EL (cell line): ENCODE measurements around the gene TAF1.
"Not testable (repeated sequence)": the region's sequence is repeated elsewhere in the genome, so short reads cannot be mapped to it uniquely, and the experiment has no call there.

ENCODE experiments used
- DNase-seq: peaks from one replicate; pipeline ENCODE4 v3.0.0-alpha.2; 2016

Gene TAF1

DNA sequence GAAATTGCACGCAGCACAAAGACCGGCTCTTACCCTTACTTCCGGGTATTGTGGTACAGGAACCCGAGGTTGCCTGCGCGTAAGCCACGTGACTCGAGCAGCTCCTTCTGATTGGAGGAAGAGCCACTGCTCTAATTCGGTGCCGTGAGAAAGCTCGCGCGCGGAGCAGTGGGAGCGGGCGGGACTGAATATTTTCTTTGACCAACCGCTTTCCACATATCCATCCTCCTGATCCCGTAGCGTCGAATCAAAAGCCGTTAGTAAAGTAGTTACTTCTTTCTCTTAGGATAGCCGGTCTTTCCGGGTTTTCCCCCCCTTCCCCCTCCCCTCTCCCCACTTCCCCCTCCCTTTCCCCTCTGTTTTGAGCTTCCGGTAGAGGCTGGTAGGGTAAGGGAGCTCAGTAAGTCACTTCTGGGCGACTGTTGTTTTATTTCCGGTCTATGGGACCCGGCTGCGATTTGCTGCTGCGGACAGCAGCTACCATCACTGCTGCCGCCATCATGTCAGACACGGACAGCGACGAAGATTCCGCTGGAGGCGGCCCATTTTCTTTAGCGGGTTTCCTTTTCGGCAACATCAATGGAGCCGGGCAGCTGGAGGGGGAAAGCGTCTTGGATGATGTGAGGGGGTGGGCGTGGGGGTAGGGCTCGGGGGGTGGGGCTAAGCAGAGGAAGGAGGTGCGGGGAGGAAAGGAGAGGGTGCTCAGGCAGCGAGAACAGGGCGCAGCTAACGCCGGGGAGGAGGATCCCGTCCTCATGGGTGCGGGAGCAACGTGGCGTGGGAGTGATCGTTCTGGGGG, at the start of gene TAF1:
Gene TAF1, plus strand, starts transcription at position 483 of the 799 bp plus-strand sequence. Its CDS starts 18 bp downstream, at position 501.
- peak; percentile 96 for DNase-seq

DNA sequence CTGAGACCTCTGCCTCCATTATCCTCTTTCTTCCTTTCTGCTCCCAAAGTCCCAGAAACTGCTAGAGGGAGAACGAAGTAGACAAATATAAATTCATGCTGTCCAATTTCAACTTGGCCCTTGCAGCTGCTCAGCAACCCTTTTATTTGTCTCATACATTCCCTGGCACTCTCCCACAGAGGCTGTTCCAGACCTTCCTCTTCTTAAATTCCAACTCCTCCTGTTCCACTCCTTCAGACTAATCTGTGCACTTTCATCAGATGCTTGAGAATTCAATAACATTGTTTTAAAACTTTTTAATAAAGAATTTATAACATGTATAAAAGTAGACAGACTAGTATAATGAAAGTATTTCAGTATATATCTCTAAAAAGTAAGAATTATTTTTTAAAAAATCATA, 49.2 kb upstream of the TAF1 start:
- not testable (repeated sequence) for DNase-seq

DNA sequence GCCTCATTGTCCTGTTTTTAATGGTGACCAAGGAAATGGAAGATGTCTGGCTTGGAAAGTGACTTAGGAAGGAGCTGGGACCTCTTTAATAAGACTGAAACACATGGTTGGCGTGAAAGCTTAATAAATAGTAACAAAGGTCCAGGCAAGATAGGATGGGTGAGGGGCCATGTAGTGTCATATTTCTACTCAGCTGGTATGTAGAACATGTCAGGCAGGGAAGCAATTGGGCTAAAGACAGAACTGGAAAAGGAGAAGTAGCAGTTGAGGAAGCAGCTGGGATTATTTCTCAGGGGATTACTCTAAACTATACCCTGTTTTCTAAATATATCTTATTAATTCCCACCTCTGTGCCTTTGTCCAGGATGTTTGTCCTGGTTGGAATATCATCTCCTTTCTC, 46.0 kb upstream of the TAF1 start:
- no peak for DNase-seq

- DNase-seq, result no peak
Measured at GRCh38 chrX:71321731-71322130, 44.4 kb upstream of the TAF1 start.

GRCh38 chrX:71324452-71324851, 41.7 kb upstream of the TAF1 start:
- DNase-seq, result not testable (repeated sequence)

DNA sequence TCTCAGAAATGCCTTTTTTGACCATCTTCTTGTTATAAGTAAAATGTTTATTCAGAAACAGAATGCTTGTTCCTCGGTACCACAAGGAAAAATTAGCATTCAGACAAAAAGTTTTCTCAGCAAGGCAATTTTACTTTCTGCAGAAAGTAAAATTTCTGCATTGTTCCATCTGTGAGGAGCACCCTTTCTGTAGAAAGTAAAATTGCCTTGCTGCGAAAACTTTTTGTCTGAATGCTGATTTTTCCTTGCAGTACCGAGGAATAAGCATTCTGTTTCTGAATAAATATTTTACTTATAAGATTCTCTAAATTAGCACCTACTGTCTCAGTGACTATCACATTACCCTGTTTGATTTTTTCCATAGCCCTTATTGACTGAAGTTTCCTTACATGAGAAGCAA, 39.8 kb upstream of the TAF1 start:
- no peak for DNase-seq

DNA sequence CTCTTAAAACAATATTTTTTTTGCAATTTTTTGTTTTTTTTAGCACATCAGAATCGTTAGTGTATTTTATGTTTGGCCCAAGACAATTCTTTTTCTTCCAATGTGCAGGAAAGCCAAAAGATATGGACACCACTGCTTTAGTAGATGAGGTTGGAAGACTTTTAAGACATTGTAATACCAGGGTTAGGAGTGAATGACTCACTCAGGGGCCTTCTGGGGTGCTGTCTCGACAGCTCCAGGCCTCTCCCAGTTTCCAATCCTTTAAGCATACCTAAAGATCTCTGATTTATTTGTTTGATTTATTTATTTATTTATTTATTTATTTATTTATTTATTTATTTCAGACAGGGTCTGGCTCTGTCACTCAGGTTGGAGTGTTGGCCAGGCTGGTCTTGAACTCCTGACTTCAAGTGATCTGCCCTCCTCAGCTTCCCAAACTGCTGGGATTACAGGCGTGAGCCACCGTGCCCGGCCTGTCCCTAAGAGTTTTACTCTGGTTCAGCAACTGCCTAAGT, 16.9 kb upstream of the TAF1 start:
- DNase-seq, result peak; percentile 2

DNA sequence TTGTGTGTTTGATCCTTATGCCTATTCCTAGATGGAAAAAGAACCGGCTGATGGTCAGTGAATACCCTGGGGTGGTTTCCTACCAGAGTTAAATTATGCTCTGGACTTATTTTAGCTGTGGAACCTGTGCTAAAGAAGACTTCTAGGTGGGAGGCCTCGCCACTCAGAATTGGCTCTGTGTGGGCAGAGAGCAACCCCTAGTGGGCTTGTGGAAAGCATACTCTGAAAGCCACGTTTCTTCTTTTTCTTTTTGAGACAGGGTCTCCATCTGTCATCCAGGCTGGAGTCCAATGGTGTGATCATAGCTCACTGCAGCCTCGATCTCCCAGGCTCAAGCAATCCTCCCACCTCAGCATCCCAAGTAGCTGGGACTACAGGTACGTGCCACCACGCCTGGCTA, 16.3 kb upstream of the TAF1 start:
- not testable (repeated sequence) for DNase-seq

- DNase-seq, result not testable (repeated sequence)
Measured at GRCh38 chrX:71352439-71352838, 13.7 kb upstream of the TAF1 start.

- no peak for DNase-seq
Measured at GRCh38 chrX:71364221-71364620, 1.9 kb upstream of the TAF1 start.

- no peak for DNase-seq
Measured at GRCh38 chrX:71365356-71365874, 742 bp upstream of the TAF1 start.

GRCh38 chrX:71366674-71367256, 608 bp downstream of the TAF1 start:
- peak; percentile 12 for DNase-seq

DNA sequence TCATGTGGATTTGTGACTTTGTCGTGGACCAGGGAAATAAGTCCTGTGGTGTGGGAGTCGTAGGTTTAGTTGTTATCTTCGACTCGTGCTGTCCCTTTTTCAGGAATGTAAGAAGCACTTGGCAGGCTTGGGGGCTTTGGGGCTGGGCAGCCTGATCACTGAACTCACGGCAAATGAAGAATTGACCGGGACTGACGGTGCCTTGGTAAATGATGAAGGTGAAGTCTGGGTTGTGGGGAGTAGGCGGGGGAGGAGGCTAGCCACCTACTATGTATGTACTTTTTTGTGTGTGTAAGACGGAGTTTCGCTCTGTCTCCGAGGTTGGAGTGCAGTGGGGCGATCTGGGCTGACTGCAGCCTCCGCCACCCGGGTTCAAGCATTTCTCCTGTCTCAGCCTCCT, 1.2 kb downstream of the TAF1 start:
- peak; percentile 5 for DNase-seq

GRCh38 chrX:71372388-71372787, 6.2 kb downstream of the TAF1 start:
- no peak for DNase-seq

GRCh38 chrX:71378732-71379131, 12.6 kb downstream of the TAF1 start:
- no peak for DNase-seq

- DNase-seq, result not testable (repeated sequence)
Measured at GRCh38 chrX:71391725-71392124, 25.6 kb downstream of the TAF1 start.

- DNase-seq, result no peak
Measured at GRCh38 chrX:71393919-71394318, 27.8 kb downstream of the TAF1 start.

GRCh38 chrX:71396576-71396975, 30.4 kb downstream of the TAF1 start:
- DNase-seq, result no peak

- no peak for DNase-seq
Measured at GRCh38 chrX:71400710-71401109, 34.6 kb downstream of the TAF1 start.

DNA sequence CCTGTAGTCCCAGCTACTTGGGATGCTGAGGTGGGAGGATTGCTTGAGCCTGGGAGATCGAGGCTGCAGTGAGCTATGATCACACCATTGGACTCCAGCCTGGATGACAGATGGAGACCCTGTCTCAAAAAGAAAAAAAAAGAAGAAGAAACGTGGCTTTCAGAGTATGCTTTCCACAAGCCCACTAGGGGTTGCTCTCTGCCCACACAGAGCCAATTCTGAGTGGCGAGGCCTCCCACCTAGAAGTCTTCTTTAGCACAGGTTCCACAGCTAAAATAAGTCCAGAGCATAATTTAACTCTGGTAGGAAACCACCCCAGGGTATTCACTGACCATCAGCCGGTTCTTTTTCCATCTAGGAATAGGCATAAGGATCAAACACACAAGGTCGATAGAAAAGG, 50.1 kb downstream of the TAF1 start:
- not testable (repeated sequence) for DNase-seq

GRCh38 chrX:71420686-71421085, 54.5 kb downstream of the TAF1 start:
- no peak for DNase-seq

- no peak for DNase-seq
Measured at GRCh38 chrX:71432733-71433132, 66.6 kb downstream of the TAF1 start.

DNA sequence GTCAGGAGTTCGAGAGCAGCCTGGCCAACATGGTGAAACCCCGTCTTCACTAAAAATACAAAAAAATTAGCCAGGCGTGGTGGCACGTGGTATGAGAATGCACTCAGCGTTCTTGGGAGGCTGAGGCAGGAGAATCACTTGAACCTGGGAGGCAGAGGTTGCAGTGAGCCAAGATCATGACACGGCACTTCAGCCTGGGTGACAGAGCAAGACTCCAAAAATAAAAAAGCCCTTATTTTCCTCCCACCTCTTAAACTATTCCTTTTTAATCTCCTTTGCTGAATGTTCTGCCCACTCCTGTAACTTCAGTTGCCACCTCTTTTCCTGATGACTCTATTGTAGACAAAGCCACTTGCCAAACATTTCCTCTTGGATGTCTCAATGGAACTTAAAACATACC, 72.6 kb downstream of the TAF1 start:
- DNase-seq, result no peak

GRCh38 chrX:71439420-71439819, 73.3 kb downstream of the TAF1 start:
- no peak for DNase-seq
